Upper lobe of right lung (tissue), 1 donor: ENCODE results near the gene EYS. TPM values are rescaled to one million over a fixed set of nuclear protein-coding genes. Genes with fewer than 3 reads are reported as not detected.

Source experiments
- ATAC-seq: fragments of 200-7000 bp; cut with Tn5 transposase; one replicate; pipeline ENCODE4 v1.9.1; 2020; ENCODE audit warnings: mild to moderate bottlenecking, moderate library complexity
- DNase-seq: peaks from one replicate; pipeline ENCODE4 v3.0.0-alpha.2; 2020
- H3K27ac ChIP-seq: fragments of 200-600 bp; one replicate; pipeline ENCODE4 v1.8.0; 2022
- H3K27me3 ChIP-seq: fragments of 200-600 bp; one replicate; pipeline ENCODE4 v1.8.0; 2022; ENCODE audit warnings: mild to moderate bottlenecking
- H3K36me3 ChIP-seq: fragments of 200-600 bp; one replicate; pipeline ENCODE4 v1.8.0; 2022
- H3K4me1 ChIP-seq: fragments of 200-600 bp; one replicate; pipeline ENCODE4 v1.8.0; 2022
- H3K4me3 ChIP-seq: fragments of 200-600 bp; one replicate; pipeline ENCODE4 v1.8.0; 2022; ENCODE audit warnings: mild to moderate bottlenecking
- H3K9me3 ChIP-seq: fragments of 200-600 bp; one replicate; pipeline ENCODE4 v1.8.0; 2022
- CTCF ChIP-seq: fragments of 200-600 bp; IDR thresholded peaks from one replicate; pipeline ENCODE4 v1.8.0; 2022; ENCODE audit warnings: antibody characterized with exemption
- intact Hi-C: fragments of 100-400 bp; cut with DNase I; formaldehyde crosslinking; loops from one replicate; pipeline ENCODE4 v1.11.0; 2022
- total RNA-seq: library from RNA; stranded (reverse); fragmentation: NEBNext Ultra II Directional; extraction: Animal tissue kit (Norgen Biotek cat#: 25700); gene quantifications from one replicate; pipeline ENCODE4 v1.2.1, GENCODE V29; 2021
- donor health status: DM: no; HTN: yes; CAD: no; lungs with severe emphysema.

The EYS gene
- total RNA-seq, 1 donor from 2014 or later, result not detected

GRCh38 chr6:64553249-64553786, 1153.7 kb downstream of the EYS start:
- Histone ChIP-seq H3K27me3 (no peaks in the 10 kb centered on the region), H3K36me3 (no peaks in the 10 kb centered on the region), H3K4me3 (no peak overlapping the region), H3K4me1 (no peaks in the 10 kb centered on the region), H3K27ac (no peak overlapping the region), H3K9me3 (no peaks in the 10 kb centered on the region)
- no peak for TF ChIP-seq CTCF
- DNase-seq (no peak), ATAC-seq (no peak)
- intact Hi-C loops, result no loop called here

GRCh38 chr6:64547594-64548268, 1159.3 kb downstream of the EYS start:
- Histone ChIP-seq H3K9me3 (no peaks in the 10 kb centered on the region), H3K36me3 (no peaks in the 10 kb centered on the region), H3K4me1 (no peaks in the 10 kb centered on the region), H3K27ac (no peak overlapping the region), H3K4me3 (no peak overlapping the region), H3K27me3 (no peaks in the 10 kb centered on the region)
- ATAC-seq (peak; percentile 27), DNase-seq (peak; percentile 59)
- intact Hi-C loops, result no loop called here
- no peak for TF ChIP-seq CTCF

GRCh38 chr6:64539917-64540316, 1167.1 kb downstream of the EYS start:
- intact Hi-C loops, result no loop called here
- H3K9me3 ChIP-seq, result no peaks in the 10 kb centered on the region
- ATAC-seq, result no peak
- DNase-seq, result no peak
- H3K27ac ChIP-seq, result no peak overlapping the region
- H3K4me3 ChIP-seq, result no peak overlapping the region
- H3K4me1 ChIP-seq, result no peaks in the 10 kb centered on the region
- TF ChIP-seq CTCF, result no peak
- no peaks in the 10 kb centered on the region for H3K36me3 ChIP-seq
- H3K27me3 ChIP-seq, result no peaks in the 10 kb centered on the region

DNA sequence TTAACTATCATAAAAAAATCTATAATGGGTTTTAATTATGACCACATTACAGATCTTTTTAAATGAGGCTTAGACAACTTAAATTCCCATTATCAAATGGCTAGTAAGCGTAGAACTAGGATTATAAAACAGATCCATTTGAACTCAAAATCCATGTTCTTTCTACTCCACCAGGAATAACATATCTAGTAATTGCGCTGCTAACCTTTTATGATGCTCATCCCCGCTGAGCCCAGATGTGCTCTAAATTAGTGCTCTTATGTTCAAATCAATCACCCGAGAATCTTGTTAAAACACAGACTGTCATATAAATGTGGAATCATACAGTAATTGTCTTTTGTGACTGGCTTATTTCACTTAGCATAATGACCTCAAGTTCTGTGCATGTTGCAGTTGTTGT, 1168.3 kb downstream of the EYS start:
- ATAC-seq (no peak), DNase-seq (no peak)
- H3K4me3 ChIP-seq, result no peak overlapping the region
- no peaks in the 10 kb centered on the region for H3K9me3 ChIP-seq
- no peak for TF ChIP-seq CTCF
- H3K36me3 ChIP-seq, result no peaks in the 10 kb centered on the region
- no peak overlapping the region for H3K27ac ChIP-seq
- no peaks in the 10 kb centered on the region for H3K4me1 ChIP-seq
- H3K27me3 ChIP-seq, result no peaks in the 10 kb centered on the region
- intact Hi-C loops, result no loop called here

DNA sequence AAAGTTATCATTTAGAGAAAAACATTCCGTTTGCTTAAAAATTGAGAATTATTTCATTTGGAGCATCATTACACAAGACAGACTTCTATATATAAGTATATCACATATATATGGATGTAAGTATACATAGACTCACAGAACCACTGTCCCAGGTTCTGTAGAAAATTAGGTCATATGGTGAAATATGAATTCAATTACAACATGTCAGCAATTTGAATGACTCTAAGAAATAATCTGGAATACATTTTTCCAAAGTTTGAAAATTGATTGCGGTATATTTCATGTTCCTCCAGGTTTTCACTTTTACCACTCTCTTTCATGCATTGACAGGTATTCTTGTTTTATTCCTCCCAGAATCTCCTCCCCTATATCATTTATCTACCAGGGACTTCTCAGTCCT, 1179.1 kb downstream of the EYS start:
- intact Hi-C loops, result no loop called here
- no peak for TF ChIP-seq CTCF

DNA sequence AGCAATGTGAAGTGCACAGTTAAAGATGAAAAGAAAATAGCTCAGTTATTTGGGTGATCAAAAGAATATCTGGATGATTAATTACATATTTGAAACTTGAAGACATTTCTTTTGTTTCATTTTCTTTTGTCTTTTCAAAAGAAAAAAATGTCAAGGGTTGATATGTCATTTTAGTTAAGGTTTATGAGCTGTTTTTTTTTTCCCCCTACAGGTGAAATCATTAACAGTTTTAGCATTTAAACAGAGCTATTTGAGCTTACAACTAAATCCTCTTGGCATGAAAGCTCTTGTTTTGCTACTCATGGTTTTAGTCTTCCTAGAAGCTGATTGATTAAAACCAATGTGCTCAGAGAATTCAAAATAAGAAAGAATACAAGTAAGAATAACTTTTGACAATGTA, 1184.2 kb downstream of the EYS start:
- Histone ChIP-seq H3K9me3 (no peaks in the 10 kb centered on the region), H3K36me3 (no peaks in the 10 kb centered on the region), H3K4me3 (no peak overlapping the region), H3K27me3 (no peaks in the 10 kb centered on the region), H3K27ac (no peak overlapping the region), H3K4me1 (no peaks in the 10 kb centered on the region)
- no peak for TF ChIP-seq CTCF
- no peak for DNase-seq
- ATAC-seq, result no peak
- intact Hi-C loops, result no loop called here

More for the DNA sequence above, 1179.1 kb downstream of the EYS start:
- Histone ChIP-seq H3K36me3 (no peaks in the 10 kb centered on the region), H3K9me3 (no peaks in the 10 kb centered on the region), H3K4me1 (no peaks in the 10 kb centered on the region), H3K27ac (no peak overlapping the region), H3K4me3 (no peak overlapping the region), H3K27me3 (no peaks in the 10 kb centered on the region)
- DNase-seq (no peak), ATAC-seq (no peak)
